AML-193 (cell line): ENCODE data around the gene DTD2.
A peak's percentile ranks its signal among the peaks of the same experiment; 100 is the strongest.
"Not testable (repeated sequence)": the region's sequence is repeated elsewhere in the genome, so short reads cannot be mapped to it uniquely, and the experiment has no call there.

Experiments
- DNase-seq, 2 experiments: peaks; one replicate each; lab custom pipeline; 2025; lab: John Stamatoyannopoulos, UW

The DTD2 gene

DNA sequence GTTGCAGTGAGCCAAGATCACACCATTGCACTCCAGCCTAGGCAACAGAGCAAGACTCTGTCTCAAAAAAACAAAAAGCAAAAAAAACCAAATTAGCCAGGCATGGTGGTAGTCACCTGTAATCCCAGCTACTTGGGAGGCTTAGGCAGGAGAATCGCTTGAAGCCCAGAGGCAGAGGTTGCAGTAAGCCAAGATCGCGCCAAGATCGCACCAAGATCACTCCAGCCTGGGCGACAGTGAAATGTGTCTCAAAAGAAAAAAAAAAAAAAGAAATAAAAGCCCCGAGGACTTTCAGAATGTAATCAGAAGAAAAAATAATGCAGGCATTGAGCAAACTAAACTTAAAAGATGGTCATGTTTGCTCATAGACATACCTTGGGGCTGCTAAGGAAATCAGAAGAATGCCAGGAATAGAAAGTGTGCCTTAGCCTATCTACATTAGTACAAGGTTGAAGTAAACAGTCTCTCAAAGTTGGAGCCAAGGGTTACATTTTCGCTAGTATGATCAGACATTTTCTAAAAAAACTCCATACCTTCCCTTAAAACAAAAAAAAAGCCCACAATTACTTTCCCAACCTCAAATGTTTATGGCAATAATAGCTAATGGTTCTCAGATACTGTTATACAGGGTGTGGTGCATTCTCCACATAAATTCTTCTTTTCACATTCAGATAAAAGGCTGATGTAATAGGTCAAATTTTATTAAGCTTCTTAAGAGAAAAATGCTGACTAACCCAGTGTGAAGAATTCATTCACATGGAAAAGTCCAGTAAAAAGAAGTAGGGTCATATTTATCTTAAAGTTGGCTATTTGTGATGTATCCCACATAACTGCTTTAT, 15.8 kb downstream of the DTD2 start:
- DNase-seq = no peak

DNA sequence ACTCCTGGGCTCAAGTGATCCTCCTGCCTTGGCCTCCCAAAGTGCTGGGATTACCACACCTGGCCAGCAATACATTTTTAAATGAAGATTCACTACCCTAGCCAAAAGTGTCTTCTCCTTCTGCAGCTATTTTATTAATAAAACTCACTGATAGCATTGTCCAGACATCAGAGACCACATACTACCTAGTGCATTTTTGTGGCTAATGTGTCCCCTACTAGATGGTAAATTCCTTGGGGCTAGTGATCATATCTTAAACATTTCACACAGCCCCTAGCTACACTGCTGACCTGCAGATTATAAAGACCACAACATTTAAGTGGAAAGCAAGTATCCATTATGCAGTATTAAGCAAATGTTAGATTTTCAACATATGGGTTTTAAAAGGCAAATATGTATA, 17.0 kb downstream of the DTD2 start:
- DNase-seq = no peak

DNA sequence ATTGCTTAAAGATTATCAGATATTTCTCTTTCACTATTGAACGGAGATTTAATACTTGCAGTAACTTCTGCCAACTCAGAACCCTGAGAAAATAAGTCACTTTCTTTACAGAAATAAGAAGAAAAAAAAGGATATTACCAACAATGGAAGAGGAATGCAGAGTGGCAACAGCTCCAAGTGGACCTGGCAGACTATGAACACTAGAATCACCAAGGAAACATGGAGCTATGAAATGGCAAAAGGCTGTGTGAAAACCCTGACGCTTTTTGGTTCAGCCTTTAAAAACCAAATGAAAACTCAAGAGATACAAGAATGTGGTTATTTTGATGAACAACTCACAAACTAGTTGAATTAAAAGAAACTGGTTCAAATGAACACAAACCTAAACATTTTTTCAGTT, 17.7 kb downstream of the DTD2 start:
- no peak for DNase-seq

DNA sequence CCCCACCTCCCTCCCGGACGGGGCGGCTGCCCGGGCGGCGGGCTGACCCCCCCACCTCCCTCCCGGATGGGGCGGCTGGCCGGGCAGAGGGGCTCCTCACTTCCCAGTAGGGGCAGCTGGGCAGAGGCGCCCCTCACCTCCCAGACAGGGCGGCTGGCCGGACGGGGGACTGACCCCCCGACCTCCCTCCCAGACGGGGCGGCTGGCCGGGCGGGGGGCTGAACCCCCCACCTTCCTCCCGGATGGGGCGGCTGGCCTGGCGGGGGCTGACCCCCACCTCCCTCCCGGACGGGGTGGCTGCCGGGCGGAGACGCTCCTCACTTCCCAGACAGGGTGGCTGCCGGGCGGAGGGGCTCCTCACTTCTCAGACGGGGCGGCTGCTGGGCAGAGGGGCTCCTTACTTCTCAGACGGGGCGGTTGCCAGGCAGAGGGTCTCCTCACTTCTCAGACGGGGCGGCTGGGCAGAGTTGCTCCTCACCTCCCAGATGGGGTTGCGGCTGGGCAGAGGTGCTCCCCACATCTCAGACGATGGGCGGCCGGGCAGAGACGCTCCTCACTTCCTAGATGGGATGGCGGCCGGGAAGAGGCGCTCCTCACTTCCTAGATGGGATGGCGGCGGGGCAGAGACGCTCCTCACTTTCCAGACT, 20.1 kb downstream of the DTD2 start:
- DNase-seq = not testable (repeated sequence)

DNA sequence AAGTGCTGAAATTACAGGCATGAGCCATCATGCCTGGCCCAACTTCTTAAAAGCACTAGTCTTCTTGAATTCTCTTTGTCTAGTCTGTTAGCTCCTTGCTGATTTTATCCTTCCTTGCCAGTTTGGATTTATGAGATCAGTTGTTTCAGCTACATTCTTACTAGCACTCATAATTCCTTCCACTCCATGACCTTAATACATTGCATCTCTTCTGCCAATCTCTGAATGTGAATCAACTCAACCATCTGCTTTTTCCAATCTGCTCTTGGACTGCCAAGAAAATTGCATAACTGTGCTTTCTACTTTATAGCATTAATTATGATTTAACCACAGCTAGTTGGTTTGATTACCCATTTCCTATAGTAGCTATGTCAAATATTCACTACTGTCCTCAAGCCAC, 22.0 kb downstream of the DTD2 start:
- no peak for DNase-seq

DNA sequence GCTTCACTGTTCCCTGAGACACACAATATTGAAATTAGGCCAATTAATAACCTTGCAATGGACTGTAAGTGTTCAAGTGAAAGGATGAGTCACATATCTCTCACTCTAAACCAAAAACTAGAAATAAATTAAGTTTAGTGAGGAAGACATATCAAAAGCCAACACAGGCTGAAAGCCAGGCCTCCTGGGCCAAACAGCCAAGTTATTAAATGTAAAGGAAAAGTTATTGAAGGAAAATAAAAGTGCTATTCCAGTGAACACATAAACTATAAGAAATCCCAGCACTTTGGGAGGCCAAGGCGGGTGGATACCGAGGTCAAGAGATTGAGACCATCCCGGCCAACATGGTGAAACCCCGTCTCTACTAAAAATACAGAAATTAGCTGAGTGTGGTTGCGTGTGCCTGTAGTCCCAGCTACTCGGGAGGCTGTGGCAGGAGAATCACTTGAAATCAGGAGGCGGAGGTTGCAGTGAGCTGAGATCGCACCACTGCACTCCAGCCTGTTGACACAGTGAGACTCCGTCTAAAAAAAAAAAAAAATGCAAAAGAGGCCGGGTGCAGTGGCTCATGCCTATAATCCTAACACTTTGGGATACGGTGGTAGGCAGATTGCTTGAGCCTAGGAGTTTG, 26.6 kb downstream of the DTD2 start:
- no peak for DNase-seq

DNA sequence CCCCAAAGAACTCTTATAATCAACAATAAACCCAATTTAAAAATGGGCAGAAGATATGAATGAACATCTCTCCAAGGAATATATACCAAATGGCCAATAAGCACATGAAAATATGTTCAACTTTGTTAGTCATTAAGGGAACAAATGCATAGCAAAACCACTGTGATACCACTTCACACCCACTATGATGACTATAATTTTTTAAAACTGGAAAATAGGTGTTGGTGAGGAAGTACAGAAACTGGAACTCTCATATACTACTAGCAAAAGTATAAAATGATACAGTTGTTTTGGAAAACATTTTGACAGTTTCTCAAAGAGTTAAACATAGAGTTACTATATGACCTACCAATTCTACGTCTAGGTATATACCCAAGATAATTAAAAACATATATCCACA, 27.5 kb downstream of the DTD2 start:
- no peak for DNase-seq

DNA sequence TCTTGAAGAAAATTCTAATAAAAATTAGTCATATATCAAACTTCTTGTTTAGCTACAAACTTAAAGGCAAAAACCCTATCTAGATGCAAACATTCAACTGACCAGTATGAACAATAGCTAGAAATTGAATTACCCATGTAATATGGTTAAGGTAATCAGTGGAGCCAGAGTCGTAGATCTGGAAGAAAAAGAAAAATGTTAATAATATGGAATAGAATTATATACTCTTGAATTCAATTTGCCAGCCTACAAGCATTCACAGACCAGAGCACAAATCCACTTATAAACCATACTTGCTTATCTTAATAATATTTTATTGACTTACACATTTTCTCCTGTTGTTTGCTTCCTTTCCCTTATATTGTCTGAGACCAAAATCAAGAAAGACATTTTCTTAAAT, 29.3 kb downstream of the DTD2 start:
- no peak for DNase-seq

DNA sequence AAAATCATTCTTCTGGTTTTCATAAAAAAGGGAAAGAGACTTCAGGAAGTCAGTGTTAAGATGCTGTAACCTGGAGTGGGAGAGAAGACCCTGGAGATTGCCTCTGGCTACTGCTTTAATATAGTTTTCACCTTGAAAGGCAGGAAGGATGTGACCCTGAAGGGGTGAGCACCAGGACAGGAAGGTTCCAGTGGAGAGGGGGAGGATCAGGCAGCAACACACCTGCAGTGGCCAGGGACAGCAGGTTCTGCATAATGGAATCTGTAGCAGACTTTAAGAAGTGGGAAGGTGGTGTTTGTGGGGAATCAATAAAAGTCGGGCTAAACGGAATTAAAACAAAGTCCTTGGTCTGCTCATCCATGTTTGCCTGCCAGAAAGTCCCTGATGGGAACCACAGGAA, 30.6 kb downstream of the DTD2 start:
- no peak for DNase-seq

DNA sequence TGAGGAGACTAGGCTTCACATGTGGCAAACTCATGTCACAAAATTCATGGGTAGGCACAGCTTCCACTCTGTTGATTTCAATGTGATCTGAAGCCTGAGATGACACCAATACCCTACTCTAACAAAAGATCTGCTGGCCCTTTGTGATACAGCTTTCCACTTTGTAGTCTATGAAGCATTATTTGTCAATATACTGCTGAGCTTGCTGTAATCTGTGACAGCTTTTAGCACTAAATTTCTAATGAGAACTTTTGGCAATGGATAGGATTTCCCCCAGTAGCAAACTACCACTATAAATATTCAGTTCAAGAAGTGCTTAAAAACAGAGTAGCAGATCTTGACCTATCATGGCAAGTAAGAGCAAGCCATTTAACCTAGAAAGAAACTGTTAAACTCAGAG, 31.4 kb downstream of the DTD2 start:
- no peak for DNase-seq

DNA sequence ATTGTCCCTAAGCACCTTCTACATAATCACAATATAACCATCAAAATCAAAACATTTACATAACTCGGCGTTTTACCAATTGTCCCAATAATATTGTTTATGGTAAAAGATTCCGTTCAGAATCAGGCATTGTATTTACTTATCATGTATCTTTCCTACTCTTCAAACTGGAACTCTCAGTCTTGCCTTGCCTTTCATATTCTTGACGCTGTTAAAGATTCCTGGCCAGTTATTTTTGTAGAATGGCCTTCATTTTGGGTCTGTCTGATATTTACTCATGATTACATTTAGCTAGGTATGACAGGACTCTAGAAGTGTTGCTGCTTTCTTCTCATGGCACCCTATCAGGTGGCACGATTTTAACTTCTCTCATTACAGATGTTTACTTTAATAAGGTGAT, 36.1 kb downstream of the DTD2 start:
- DNase-seq = no peak

DNA sequence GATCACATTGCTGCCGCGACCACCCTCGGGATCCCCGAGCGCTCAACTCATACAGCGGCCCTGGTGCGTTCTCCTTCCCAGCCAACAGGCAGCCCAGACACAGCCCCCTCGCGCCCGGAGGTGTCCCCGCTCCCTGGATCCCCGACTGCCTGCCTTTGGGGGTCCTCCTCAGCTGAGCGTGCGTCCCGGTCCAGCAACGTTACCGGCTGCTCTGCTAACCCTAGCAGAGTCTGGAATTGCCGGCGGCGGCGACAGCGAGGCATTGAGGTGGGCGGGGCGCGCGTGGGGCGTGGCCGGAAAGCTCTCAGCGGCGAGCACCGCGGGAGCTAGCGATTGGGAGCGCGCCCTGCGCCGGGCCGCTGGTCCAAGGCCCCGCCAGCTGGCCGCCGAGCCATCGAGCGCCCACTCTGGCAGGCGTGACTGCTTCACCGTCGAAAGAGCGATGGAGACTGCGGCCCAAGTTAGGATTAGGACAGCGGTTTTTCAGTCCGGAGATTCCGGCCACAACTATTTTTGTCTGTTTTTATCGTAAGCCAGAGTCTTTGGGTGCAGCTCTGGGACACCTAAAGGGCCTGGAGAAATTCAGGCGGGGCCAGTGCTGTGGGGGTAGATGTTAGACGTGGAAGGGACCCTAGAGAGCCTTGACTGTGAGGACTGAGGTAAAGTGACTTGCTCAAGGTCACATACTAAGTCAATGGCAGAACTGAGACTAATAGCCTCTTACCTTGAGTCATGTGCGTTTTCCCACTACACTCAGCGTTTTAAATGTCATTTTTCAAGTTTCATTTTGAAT, 36.8 kb downstream of the DTD2 start, which contains the start of gene HEATR5A:
HEATR5A (minus strand) TSS at position 232 of the 793 bp plus-strand sequence. CDS start 17,575 bp downstream, outside the sequence.
- peak; percentile 88 to 92 for DNase-seq

DNA sequence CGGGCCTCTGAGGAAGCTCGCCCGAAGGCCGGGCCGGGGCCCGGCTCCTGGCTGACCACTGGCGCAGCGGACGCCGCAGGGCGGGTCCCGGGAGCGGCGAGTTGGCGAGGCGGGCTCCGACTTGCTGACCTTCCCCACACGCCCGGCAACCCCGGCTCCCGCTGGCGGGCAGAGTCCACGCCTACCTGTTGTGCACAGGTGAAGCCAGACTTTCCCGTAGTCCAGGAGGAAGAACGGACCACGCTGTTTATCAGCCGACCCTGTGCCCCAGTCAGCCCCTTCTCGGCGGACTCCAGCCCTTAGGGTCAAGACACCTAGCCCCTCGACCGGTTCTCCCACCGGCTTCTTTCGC, 37.4 kb downstream of the DTD2 start:
- no peak for DNase-seq

DNA sequence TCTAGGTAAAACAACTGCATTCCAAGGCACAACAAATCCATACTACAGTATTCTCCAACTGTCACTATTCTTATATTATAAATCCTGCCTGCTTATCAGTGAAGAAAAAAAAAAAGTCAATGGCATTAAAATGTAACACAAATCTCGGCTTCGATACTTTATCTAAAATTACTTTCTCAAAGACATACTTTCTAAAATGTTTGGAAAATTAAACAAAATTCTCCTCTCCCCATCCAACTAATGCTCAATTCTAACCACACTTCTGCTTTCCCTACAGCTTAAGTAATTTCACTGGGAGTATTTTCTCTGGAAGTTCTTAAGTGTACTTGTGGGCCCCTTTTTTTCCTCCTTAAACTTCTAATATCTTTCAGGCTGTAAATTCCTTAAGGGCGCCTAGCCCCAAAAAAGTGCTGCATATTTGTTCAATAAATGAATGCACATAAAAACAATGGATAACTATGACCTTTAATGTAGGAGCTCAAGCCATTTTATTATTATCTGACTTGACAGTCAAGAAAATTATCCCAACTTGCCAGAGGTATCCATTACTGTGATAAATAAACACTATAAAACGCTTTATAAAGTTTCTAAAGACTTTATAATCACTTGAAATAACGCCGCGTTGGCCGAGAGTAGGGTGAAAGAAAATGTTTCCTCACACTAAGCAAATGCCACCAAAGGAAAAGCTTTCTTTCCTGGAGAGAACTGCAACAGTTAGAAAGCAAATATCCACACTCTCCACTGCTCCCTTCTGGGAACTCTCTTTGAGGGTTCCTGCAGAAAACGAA, 37.9 kb downstream of the DTD2 start:
- DNase-seq = no peak

DNA sequence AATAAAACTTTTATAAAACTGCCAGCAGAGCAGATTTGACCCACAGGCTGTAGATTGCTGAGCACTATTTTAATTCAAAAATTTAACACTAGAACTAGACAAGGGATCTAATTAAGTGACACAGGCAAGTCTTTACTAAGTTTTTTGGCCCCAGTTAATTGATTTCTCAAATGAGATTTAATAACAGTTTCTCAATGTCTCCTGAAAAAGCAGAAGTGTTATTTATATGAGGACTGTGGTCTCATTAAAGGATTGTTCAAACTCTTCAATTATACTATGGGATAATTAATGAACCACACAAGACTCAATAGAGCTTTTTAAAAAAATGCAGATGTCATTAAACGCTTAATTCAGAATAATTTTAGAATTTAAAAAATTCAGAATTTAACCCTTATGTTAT, 38.9 kb downstream of the DTD2 start:
- DNase-seq = peak; percentile 14 to 20

DNA sequence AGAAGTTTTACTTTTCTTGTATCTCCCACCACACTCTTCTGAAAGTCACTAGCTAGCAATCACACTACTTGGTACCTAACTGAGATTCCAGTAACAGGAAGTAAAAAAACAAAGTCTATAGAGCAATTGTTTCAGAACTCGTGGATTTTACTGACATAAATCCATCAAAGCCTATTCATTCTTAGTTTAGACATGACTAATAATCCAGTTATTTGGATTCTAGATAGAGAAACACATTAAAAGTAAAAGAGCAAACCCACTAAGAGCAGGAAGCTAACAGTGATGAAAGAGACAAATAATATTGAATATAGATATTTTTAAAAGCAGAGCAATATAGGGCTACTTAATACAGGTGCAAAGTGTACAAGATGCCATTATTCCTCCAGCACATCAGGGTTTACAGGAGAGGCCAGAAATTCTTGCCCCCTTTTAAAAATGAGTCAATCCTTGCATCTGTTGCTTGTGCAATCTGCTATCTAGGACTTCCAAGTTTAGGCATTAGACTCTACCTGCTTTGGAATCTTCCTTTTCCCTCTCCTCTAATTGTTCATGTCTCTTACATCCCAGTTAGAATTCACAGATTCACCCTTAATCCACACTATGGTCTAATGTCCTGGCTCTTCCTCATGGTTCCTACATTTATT, 43.0 kb downstream of the DTD2 start:
- no peak for DNase-seq

DNA sequence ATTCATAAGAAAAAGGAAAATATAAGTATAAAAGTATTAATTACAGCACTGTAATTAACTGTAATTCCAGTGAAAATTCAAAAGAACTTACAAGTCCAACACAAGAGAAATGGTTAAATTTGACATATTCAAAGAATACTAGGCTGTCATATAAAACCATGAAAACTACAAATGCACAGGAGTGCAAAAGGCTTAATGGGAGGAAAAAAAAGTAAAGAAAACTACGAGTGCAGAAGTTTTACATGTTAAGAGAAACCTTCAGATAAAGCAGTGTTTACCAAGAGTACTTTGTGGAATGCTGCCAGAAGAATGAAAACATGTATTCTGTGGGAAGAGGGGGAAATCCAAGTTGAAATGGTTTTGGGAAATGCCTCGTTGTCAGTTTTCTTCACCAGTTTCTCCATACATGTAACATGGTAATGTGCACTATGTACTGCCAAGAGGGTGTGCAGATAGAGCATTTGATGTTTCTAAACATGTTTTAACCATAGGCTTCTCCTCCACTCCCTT, 46.0 kb downstream of the DTD2 start:
- no peak for DNase-seq

DNA sequence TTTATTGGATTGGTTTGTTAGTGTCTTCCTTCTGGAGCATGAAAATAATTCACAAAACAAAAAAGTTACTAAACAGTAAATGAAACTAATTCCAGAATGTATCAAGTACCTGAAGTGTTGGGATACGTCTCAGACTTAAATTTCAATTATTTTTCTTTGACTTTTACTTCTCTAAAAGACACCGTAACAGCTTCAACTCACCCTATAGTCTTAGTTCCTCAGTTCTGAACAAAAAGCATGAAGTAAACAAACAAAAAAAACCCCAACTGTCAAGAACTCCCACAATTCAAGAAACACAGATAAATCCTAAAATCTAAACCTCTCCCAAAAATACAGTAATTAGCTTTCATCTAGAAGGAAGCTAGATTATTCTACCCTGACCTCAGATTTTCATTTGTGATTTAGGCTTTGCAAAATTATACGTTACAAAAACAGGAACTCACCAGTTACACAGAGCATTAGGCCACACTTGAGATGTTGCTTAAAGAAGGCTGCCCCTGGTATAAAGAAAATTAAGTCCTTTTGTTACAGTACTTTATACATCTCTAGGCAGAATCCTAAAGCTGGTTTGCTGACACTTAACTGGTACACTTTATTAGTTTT, 47.2 kb downstream of the DTD2 start:
- peak; percentile 85 to 86 for DNase-seq

DNA sequence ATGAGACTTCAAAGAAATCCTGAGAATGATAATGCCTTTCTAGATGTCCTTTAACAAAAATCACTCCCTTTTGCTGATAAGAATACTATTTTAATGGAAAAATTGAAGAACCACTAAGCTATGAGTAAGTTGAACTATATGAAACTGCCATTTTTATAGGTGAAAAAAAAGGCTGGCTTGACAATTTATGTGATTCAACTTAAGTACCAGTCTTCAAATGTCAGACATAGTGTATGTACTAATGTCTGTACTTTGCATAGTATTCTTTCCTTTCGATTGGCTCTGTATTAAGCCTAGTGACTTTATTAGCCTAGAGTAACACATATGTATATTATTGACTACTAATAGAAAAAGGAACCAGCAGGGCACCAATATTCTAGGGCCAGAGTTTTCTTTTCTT, 48.9 kb downstream of the DTD2 start:
- DNase-seq = no peak

DNA sequence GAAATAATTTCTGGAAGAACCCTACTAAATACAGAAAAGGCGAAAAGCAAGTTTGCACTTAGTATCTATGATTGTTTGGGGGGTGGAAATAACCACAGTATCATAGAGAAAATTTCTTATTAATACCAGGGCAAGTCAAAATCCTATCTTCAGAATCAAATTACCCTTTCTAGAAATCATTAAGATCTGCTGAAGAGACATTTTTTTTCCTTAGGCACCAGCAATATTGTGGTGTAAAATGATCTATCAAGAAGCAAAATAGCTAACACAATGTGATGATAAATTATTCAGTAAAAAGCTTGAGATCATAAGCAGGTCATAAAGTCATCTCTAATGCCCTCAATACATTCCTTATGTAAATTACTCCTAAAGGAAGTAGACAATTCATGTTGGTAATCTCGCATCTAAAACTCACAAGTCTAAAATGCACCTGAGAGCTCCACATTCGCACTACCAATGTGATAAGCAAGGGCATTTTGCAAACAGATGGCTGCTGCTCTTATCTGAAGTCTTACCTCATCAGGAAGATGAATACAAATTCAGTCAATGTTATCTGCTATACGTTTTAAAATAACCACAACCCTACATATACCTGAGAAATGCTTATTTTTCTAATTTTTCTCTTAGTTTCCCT, 51.6 kb downstream of the DTD2 start:
- DNase-seq = no peak
